ENCODE data around the gene SLC25A19.

Gene SLC25A19

DNA sequence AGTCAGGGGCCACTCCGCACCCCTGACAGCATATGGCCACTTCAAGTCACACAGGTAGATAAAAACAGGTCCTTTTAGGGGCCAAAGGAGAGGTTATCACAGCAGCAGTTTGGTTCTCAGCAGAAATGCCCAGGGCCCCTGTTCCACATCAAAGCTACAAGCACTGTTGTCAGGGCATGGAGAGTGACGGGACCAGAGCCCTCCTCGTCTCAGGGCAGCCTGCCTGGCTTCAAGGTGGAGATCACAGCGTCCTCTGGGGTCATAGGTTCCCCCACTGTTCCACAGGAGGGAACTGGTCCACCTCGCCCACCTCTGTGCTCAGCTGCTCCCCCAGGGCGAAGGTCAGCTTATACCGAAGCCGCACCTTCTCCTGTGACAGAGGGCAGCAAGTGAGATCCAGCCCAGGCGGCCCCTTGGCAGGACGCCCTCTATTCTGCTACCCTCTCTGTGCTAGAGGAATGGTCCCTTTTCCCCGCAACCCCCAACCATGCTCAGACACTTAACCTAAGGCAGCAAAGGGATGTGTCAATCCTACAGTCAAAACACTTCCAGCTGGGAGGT, 51.1 kb downstream of the SLC25A19 start:
- Mint-ChIP-seq H3K4me3 (no peak overlapping the region), H3K4me1 (peaks cover 18% of the 10 kb centered on the region)

GRCh38 chr17:75237100-75238014, 51.9 kb downstream of the SLC25A19 start:
- CTCF ChIA-PET: interaction anchor here (0.8 to 4.5 kb wide), 7 partner anchors 9 to 124 kb away, joined by 3 to 42 read pairs (median 5); no protein-coding TSS in a partner anchor
- Mint-ChIP-seq H3K9me3 (no peaks in the 10 kb centered on the region), H3K4me3 (no peak overlapping the region), H3K4me1 (peaks cover 13% of the 10 kb centered on the region), H3K27ac (no peak overlapping the region), H3K27me3 (no peaks in the 10 kb centered on the region), H3K36me3 (peaks cover 59% of the 10 kb centered on the region)
- DNase-seq: no peak

More for the DNA sequence above, 51.1 kb downstream of the SLC25A19 start:
- CTCF ChIA-PET: interaction anchor here (0.6 to 4.5 kb wide), 6 partner anchors 9 to 371 kb away, joined by 4 to 42 read pairs (median 10); no protein-coding TSS in a partner anchor
- no peaks in the 10 kb centered on the region for H3K27me3 Mint-ChIP-seq
- no peaks in the 10 kb centered on the region for H3K9me3 Mint-ChIP-seq
- peaks cover 56% of the 10 kb centered on the region for H3K36me3 Mint-ChIP-seq
- no peak for DNase-seq
- no peak overlapping the region for H3K27ac Mint-ChIP-seq

GRCh38 chr17:75232786-75233185, 56.4 kb downstream of the SLC25A19 start:
- no peaks in the 10 kb centered on the region for H3K9me3 Mint-ChIP-seq
- peaks cover 66% of the 10 kb centered on the region for H3K36me3 Mint-ChIP-seq
- no peak overlapping the region for H3K4me3 Mint-ChIP-seq
- CTCF ChIA-PET: interaction anchor here (0.5 to 1.1 kb wide), 2 partner anchors 119 to 190 kb away, joined by 3 to 5 read pairs; no protein-coding TSS in a partner anchor
- H3K27me3 Mint-ChIP-seq: no peaks in the 10 kb centered on the region
- no peaks in the 10 kb centered on the region for H3K4me1 Mint-ChIP-seq
- no peak for DNase-seq
- no peak overlapping the region for H3K27ac Mint-ChIP-seq

- H3K36me3 Mint-ChIP-seq: peaks cover 59% of the 10 kb centered on the region
- H3K9me3 Mint-ChIP-seq: no peaks in the 10 kb centered on the region
- H3K27ac Mint-ChIP-seq: no peak overlapping the region
- no peaks in the 10 kb centered on the region for H3K27me3 Mint-ChIP-seq
- no peak for DNase-seq
- H3K4me3 Mint-ChIP-seq: no peak overlapping the region
- H3K4me1 Mint-ChIP-seq: no peaks in the 10 kb centered on the region
- CTCF ChIA-PET: interaction anchor here (0.7 to 2.5 kb wide), 3 partner anchors 8 to 118 kb away, joined by 3 to 11 read pairs (median 5); no protein-coding TSS in a partner anchor
These were observed 57.3 kb downstream of the SLC25A19 start for GRCh38 chr17:75231741-75232464.

DNA sequence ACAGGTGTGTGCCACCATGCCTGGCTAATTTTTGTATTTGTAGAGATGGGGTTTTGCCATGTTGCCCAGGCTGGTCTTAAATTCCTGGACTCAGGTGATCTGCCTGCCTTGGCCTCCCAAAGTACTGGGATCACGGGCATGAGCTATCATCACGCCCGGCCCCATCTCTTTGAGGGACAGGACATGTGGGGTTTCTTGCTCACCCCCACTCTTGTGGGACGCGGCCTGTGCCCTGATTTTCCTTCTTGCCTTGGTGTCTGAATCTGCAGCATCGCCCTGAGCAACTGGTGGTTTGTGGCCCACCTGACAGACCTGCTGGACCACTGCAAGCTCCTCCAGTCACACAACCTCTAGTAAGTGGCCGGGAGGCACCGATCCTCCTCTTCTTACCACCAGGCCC, 58.2 kb downstream of the SLC25A19 start:
- peaks cover 54% of the 10 kb centered on the region for H3K36me3 Mint-ChIP-seq

GRCh38 chr17:75228847-75229246, 60.4 kb downstream of the SLC25A19 start:
- CTCF ChIA-PET: interaction anchor here (1.7 to 2.3 kb wide), 3 partner anchors 9 to 42 kb away, joined by 5 to 6 read pairs (median 6); partner anchors contain the start of gene MIF4GD
- Mint-ChIP-seq H3K4me1 (no peaks in the 10 kb centered on the region), H3K27ac (no peak overlapping the region), H3K4me3 (no peak overlapping the region), H3K27me3 (no peaks in the 10 kb centered on the region), H3K36me3 (peaks cover 51% of the 10 kb centered on the region), H3K9me3 (no peaks in the 10 kb centered on the region)
- DNase-seq: no peak

More for the DNA sequence above, 58.2 kb downstream of the SLC25A19 start:
- Mint-ChIP-seq H3K9me3 (no peaks in the 10 kb centered on the region), H3K27ac (no peak overlapping the region), H3K4me1 (no peaks in the 10 kb centered on the region), H3K27me3 (no peaks in the 10 kb centered on the region), H3K4me3 (no peak overlapping the region)
- CTCF ChIA-PET: interaction anchor here (1.0 to 2.5 kb wide), 3 partner anchors 9 to 19 kb away, joined by 3 to 11 read pairs (median 4); no protein-coding TSS in a partner anchor
- no peak for DNase-seq

DNA sequence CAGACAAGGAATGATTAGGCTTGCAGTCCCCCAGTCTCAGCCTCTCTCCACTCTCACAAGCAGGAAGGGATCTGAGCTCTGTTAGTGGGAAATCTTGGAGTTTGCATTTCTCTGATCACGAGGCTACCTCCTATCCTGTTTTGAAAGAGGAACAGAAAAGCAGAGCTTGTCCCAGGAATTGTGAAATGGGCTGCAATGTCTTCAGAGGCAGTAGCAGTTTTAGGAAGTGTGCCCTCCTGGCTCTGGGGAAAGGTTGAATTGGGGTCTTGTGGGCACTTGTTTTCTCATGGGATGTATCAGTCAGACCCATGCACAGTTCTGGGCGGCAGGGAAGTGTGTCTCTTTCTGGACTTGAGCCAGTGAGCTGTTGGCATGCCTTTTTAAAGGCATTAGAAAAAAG, 60.9 kb downstream of the SLC25A19 start:
- CTCF ChIA-PET: interaction anchor here (1.7 to 2.3 kb wide), 3 partner anchors 10 to 43 kb away, joined by 5 to 6 read pairs (median 6); partner anchors contain the start of gene MIF4GD
- H3K4me1 Mint-ChIP-seq: no peaks in the 10 kb centered on the region

DNA sequence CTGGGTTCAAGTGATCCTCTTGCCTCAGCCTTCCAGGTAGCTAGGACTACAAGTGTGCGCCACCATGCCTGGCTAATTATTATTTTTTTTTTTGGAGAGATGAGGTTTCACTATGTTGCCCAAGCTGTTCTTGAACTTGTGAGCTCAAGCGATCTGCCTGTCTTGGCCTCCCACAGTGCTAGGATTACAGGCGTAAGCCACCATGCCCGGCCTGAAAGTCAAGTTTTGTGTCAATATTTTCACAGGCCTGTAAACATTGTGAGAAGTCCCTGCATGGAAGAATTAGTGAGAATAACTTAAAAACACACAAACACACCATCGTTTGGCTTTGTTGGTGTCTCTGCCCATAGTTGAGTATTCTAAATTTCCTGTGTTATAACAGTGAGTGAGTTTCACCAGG, 61.5 kb downstream of the SLC25A19 start:
- no peak for DNase-seq
- H3K9me3 Mint-ChIP-seq: no peaks in the 10 kb centered on the region
- H3K4me1 Mint-ChIP-seq: no peaks in the 10 kb centered on the region
- no peaks in the 10 kb centered on the region for H3K27me3 Mint-ChIP-seq
- CTCF ChIA-PET: interaction anchor here (1.7 kb wide), 2 partner anchors 10 to 12 kb away, joined by 5 to 6 read pairs; no protein-coding TSS in a partner anchor
- H3K27ac Mint-ChIP-seq: no peak overlapping the region
- H3K36me3 Mint-ChIP-seq: peaks cover 51% of the 10 kb centered on the region
- no peak overlapping the region for H3K4me3 Mint-ChIP-seq

More for the DNA sequence above, 60.9 kb downstream of the SLC25A19 start:
- H3K4me3 Mint-ChIP-seq: no peak overlapping the region
- no peaks in the 10 kb centered on the region for H3K27me3 Mint-ChIP-seq
- H3K36me3 Mint-ChIP-seq: peaks cover 53% of the 10 kb centered on the region
- no peaks in the 10 kb centered on the region for H3K9me3 Mint-ChIP-seq
- no peak for DNase-seq
- no peak overlapping the region for H3K27ac Mint-ChIP-seq

DNA sequence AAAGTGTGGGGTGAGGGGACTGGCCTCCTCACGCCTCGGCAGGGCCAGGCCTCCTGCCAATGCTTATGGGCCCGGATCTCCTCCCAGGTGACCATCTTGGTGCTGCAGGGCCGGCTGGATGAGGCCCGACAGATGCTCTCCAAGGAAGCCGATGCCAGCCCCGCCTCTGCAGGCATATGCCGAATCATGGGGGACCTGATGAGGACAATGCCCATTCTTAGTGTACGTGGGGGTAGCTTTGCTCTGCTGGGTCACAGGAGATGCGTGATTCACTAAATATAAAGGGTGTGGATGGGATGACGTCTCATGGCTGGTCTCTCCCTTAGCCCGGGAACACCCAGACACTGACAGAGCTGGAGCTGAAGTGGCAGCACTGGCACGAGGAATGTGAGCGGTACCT, 64.2 kb downstream of the SLC25A19 start:
- H3K9me3 Mint-ChIP-seq: no peaks in the 10 kb centered on the region
- no peaks in the 10 kb centered on the region for H3K27me3 Mint-ChIP-seq
- H3K4me1 Mint-ChIP-seq: no peaks in the 10 kb centered on the region
- H3K36me3 Mint-ChIP-seq: peaks cover 34% of the 10 kb centered on the region
- no peak for DNase-seq
- H3K27ac Mint-ChIP-seq: peak overlapping the region; percentile 62
- CTCF ChIA-PET: interaction anchor here (1.8 kb wide), 1 partner anchor 15 kb away, joined by 6 read pairs; no protein-coding TSS in a partner anchor
- H3K4me3 Mint-ChIP-seq: no peak overlapping the region
